Right lobe of liver (tissue), 6 donors: ENCODE data around the gene CWF19L2. TPM values are rescaled to one million over a fixed set of nuclear protein-coding genes. Genes with fewer than 3 reads are reported as not detected.
"Not testable (repeated sequence)": the region's sequence is repeated elsewhere in the genome, so short reads cannot be mapped to it uniquely, and the experiment has no call there.

Experiments used
- ATAC-seq, 4 donors: fragments of 200-7000 bp; cut with Tn5 transposase; one replicate each; pipeline ENCODE4 v1.9.1; 2020; ENCODE audit warnings: mild to moderate bottlenecking in 4 of 4, moderate library complexity in 4 of 4
- DNase-seq, 3 donors: peaks; one replicate each; pipeline ENCODE4 v3.0.0-alpha.2; 2020
- H3K27ac ChIP-seq, 3 donors: fragments of 200-600 bp; one replicate each; pipeline ENCODE4 v1.8.0; 2022
- H3K27me3 ChIP-seq, 2 donors: fragments of 200-600 bp; one replicate each; pipeline ENCODE4 v1.8.0; 2022
- H3K36me3 ChIP-seq, 4 donors: fragments of 200-600 bp; sonication (generic) in 1 of 4; one replicate each; pipeline versions ENCODE4 v1.5.1 to v1.8.0; 2017 to 2022; ENCODE audit warnings: control low read depth in 1 of 4
- H3K4me1 ChIP-seq, 4 donors: fragments of 200-600 bp; sonication (generic) in 1 of 4; one replicate each; pipeline versions ENCODE4 v1.5.1 to v1.8.0; 2017 to 2022; ENCODE audit warnings: control low read depth in 1 of 4
- H3K4me3 ChIP-seq, 3 donors: fragments of 200-600 bp; one replicate each; pipeline ENCODE4 v1.8.0; 2022
- H3K9me3 ChIP-seq, 4 donors: fragments of 200-600 bp; sonication (generic) in 1 of 4; one replicate each; pipeline versions ENCODE4 v1.5.1 to v1.8.0; 2017 to 2022; ENCODE audit warnings: control low read depth in 1 of 4
- CTCF ChIP-seq, 4 donors: fragments of 200-600 bp in 3 of 4; fragments of 450-650 bp in 1 of 4; IDR thresholded peaks; one replicate each; pipeline versions ENCODE4 v1.5.1 to v1.8.0; 2016 to 2022; ENCODE audit warnings: antibody characterized with exemption in 4 of 4, mild to moderate bottlenecking in 2 of 4
- POLR2A ChIP-seq: fragments of 450-650 bp; IDR thresholded peaks from one replicate; pipeline ENCODE4 v1.6.1; 2017; ENCODE audit warnings: antibody characterized with exemption, mild to moderate bottlenecking
- WGBS: methylation state at CpG from one replicate; pipeline ENCODE4 v1.1.6; 2018; ENCODE audit warnings: low coverage, low lambda C conversion rate; ENCODE audit not compliant: insufficient coverage; ENCODE audit errors: missing lambda C conversion rate; 5-methylcytosine and 5-hydroxymethylcytosine counted together
- intact Hi-C, 2 donors: fragments of 100-400 bp; cut with DNase I; formaldehyde crosslinking; loops; one replicate each; pipeline versions ENCODE4 v1.11.2 to v1.14.1; 2022
- total RNA-seq, 6 experiments: library from RNA; depleted of rRNA in 2 of 6; stranded (reverse); fragments of >200 nt in 2 of 6; fragmentation: NEBNext Ultra II Directional in 3 of 6; extraction: Animal tissue kit (Norgen Biotek cat#: 25700) in 3 of 6; gene quantifications; one replicate each; pipeline versions ENCODE4 v1.1.0 to v1.2.4, GENCODE V29; 2016 to 2023
- donor health status: DM: no; HTN: yes; CAD: no.
- donor health status: DM: no; HTN: no; CAD: no.
- donor health status: DM: no; HTN: no; CAD: no.
- donor health status: DM: no; HTN: yes; CAD: no.
- donor health status: DM: no; HTN: yes; CAD: no.

The CWF19L2 gene
- total RNA-seq, 6 experiments from 2014 or later = 4.5 to 6.1 (median 5.3) TPM

GRCh38 chr11:107397357-107397756 is 60.3 kb downstream of the CWF19L2 start:
- no CpG with 5 or more reads among the region's 4 CpGs for WGBS

GRCh38 chr11:107392611-107393010 is 65.0 kb downstream of the CWF19L2 start:
- DNase-seq (no peak), ATAC-seq (no peak)
- Histone ChIP-seq H3K4me3 (no peak overlapping the region), H3K4me1 (no peaks in the 10 kb centered on the region), H3K27ac (no peak overlapping the region), H3K9me3 (no peaks in the 10 kb centered on the region), H3K27me3 (no peaks in the 10 kb centered on the region), H3K36me3 (peaks cover 0 to 22% (median 0%) of the 10 kb centered on the region in 4 donors)
- no peak for TF ChIP-seq POLR2A
- no peak for TF ChIP-seq CTCF (IDR thresholded peaks at IDR 0.05)
- intact Hi-C loops = no loop called here
- 96% methylated on average over 3 of the region's 3 CpGs for WGBS

More at GRCh38 chr11:107397357-107397756, 60.3 kb downstream of the CWF19L2 start:
- H3K9me3 ChIP-seq = no peaks in the 10 kb centered on the region
- TF ChIP-seq POLR2A (no peak), CTCF (IDR thresholded peaks at IDR 0.05) (no peak)
- H3K27me3 ChIP-seq = no peaks in the 10 kb centered on the region
- intact Hi-C loops = no loop called here
- peaks cover 0 to under 1% (median 0%) of the 10 kb centered on the region in 4 donors for H3K36me3 ChIP-seq
- H3K4me1 ChIP-seq = no peaks in the 10 kb centered on the region
- DNase-seq (no peak), ATAC-seq (no peak)
- no peak overlapping the region for H3K27ac ChIP-seq
- H3K4me3 ChIP-seq = no peak overlapping the region

GRCh38 chr11:107390701-107391100 is 66.9 kb downstream of the CWF19L2 start:
- WGBS = 94% methylated on average over 4 of the region's 4 CpGs
- intact Hi-C loops = not testable (repeated sequence)

GRCh38 chr11:107387666-107388065 is 70.0 kb downstream of the CWF19L2 start:
- intact Hi-C loops = no loop called here
- no peak for TF ChIP-seq POLR2A
- TF ChIP-seq CTCF (IDR thresholded peaks at IDR 0.05) = no peak
- no peaks in the 10 kb centered on the region for H3K4me1 ChIP-seq
- H3K36me3 ChIP-seq = peaks cover 0 to 22% (median 0%) of the 10 kb centered on the region in 4 donors
- no peaks in the 10 kb centered on the region for H3K9me3 ChIP-seq
- WGBS = 88% methylated on average over 1 of the region's 6 CpGs
- ATAC-seq (no peak), DNase-seq (no peak)
- H3K4me3 ChIP-seq = no peak overlapping the region
- H3K27me3 ChIP-seq = no peaks in the 10 kb centered on the region
- no peak overlapping the region for H3K27ac ChIP-seq

More at GRCh38 chr11:107390701-107391100, 66.9 kb downstream of the CWF19L2 start:
- not testable (repeated sequence) for H3K4me1 ChIP-seq, H3K27ac ChIP-seq, H3K4me3 ChIP-seq, H3K27me3 ChIP-seq, DNase-seq, H3K9me3 ChIP-seq, ATAC-seq
- peaks cover 0 to 22% (median 0%) of the 10 kb centered on the region in 4 donors for H3K36me3 ChIP-seq

- intact Hi-C loops = no loop called here
- no peak for ATAC-seq
- DNase-seq = no peak
- Histone ChIP-seq H3K27ac (no peak overlapping the region), H3K4me3 (no peak overlapping the region), H3K4me1 (no peaks in the 10 kb centered on the region), H3K27me3 (no peaks in the 10 kb centered on the region), H3K9me3 (no peaks in the 10 kb centered on the region), H3K36me3 (peaks cover 0 to 10% (median 0%) of the 10 kb centered on the region in 4 donors)
- TF ChIP-seq CTCF (IDR thresholded peaks at IDR 0.05) (no peak), POLR2A (no peak)
- 75% methylated on average over 3 of the region's 3 CpGs for WGBS
Measured at GRCh38 chr11:107385361-107385981, 72.2 kb downstream of the CWF19L2 start.
